HG02973 (cell line): ENCODE results near the gene MAX.
A peak's percentile ranks its signal among the peaks of the same experiment; 100 is the strongest.

Source experiments
- ATAC-seq: cut with Tn5 transposase; IDR thresholded peaks from one replicate; pipeline ENCODE4 v1.9.1; 2021; ENCODE audit warnings: moderate library complexity; ENCODE audit not compliant: unreplicated experiment

MAX gene, protein sequence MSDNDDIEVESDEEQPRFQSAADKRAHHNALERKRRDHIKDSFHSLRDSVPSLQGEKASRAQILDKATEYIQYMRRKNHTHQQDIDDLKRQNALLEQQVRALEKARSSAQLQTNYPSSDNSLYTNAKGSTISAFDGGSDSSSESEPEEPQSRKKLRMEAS

DNA sequence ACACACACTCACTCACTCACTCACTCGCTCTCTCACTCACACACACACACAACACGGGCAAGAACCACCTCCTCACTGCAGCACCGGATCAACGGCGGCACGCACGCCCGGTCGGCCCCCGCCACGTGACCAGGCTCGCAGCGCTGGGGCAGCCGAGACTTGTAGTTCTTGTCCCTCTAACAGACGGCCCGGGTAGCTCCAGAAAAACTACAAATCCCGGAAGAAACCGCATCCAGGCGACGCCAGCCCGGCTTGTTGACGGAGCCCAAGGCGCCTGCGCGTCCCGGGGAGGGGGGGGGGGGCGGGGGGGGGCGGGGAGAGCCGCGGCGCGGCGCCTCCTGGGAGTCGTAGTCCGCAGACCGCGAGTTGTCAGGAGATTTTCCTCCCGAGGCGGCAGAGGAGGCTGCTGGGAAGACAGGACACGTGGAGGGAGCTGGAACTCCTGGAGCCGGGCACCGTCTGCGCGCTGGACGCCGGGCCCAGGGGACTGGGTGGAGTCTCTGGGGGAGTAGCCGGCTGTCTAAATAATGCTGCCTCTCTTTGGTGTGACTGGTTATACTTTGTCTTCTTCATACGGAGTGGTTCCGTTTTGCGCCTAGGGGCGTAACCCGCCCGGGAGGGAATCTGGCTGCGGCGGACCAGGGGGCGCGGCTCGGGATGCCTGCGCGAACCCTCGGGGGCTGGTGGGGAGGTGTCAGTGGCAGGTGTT, at the start of gene MAX:
TSS of gene MAX (minus strand) at position 77 of the 709 bp plus-strand sequence. CDS start 178 bp downstream, outside the sequence.
- ATAC-seq = peak; percentile 83

DNA sequence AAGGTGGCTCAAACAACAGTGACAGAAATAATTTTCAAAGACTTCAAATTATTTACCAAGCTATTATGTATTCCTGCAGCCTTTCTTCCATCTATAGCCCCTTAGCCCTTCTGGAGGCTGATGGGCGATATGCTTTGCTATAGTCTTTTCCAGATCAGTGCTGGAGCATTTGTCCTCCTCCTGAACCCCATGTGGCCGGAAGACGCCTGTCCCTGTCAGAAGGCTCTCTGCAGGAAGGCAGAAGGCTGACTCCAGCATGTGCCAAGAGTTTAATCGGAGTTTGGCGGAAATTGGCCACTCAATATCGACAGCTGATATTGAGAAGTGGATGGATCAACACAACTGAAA, 49.3 kb upstream of the MAX start:
- ATAC-seq = no peak

DNA sequence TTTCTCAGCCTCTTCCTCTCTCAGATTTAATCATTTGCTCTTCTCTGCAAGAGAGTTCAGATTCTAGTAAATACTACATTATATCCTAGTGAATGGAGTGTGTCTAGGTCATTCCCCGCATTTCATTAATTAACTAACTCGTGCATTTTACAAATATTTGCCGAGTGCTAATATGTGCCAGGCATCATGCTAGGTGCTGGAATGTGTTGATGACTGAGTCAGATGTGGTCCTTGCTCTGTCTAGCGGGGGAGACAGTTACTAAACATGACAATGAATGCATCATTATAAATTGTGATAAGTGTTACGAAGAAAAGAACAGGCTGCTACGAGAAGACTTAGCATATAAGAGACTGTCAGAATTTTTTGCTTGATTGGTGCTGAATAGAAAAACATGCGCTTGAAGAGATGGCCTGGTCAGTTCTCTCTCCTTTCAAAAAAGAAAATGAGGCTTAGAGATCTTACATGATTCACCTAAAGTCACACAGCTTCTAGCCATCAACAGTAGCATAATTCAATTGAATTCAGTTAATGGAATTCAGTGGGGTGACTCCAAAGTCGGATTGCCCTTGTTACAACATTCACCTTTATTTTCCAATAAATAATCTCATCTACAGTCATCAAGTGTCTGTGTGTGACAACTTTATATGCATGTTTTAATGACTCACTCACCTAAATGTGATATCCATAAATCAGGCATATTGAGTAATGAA, 48.7 kb upstream of the MAX start:
- ATAC-seq = no peak

DNA sequence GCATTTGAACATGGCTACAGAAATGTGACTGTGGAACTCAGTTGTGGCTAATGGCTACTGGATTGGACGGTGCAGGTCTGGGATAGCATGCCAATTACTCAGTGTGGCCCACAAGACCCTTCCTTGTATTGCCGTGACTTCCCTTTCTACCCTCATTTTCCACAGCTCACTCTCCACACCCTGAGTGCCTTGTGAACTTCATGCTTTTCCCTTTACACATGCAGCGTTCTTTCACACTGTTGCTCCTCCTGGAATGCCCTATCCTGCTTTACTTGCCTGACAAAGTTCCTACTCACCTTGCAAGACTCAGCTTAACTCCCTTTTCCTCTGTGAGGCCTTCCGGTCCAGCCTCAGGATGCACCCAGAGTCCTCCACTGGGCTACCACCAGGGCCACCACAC, 46.8 kb upstream of the MAX start:
- no peak for ATAC-seq

DNA sequence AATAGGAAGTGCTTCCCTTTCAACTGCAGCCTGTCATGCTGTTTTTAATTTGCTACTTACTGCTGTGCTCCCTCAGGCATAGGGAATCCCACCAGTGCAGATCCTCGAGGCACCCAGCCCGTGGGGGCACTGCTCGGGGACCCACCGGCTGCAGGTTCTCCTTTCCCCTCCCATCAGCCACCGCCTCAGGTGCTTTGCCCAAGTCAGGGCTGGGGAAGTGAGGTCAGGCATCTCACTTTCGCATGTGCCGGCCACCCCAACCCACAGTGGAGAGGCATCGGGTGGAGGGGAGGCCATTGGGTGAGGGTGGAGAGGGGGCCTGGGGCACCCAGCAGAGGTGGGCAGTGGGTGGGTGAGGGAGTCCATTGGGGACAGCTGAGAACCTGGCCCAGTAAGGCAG, 41.9 kb upstream of the MAX start:
- ATAC-seq = no peak

DNA sequence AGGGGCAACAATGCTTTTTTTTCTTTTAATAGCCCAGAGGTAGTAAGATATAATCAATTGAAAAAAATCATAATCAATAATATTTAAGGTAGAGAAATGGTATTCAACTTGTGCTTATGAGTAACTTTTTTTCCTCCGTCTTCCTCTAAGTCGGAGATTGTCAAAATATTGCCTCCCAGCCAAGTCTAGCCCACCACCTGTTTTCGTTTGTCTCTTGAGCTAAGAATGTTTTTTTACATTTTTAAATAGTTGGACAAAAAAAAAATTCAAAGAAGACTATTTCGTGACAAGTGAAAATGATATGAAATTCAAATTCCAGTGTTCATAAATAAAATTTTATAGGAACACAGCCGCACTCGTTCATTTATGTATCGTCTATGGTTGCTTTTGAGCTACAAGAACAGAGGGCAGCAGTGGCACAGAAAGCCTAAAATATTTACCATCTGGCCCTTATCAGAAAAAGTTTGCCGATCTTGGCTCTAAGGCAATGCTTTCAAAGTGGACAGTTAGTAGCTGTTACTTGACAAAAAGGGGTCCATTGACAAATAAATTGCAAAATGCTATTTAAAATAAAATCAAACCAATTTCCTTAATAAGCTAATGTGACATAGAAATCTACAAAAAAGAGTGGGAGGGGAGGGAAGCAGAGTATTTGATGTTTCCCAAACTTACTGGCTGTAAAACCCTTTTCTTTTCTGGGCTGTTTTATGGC, 40.8 kb upstream of the MAX start:
- no peak for ATAC-seq

DNA sequence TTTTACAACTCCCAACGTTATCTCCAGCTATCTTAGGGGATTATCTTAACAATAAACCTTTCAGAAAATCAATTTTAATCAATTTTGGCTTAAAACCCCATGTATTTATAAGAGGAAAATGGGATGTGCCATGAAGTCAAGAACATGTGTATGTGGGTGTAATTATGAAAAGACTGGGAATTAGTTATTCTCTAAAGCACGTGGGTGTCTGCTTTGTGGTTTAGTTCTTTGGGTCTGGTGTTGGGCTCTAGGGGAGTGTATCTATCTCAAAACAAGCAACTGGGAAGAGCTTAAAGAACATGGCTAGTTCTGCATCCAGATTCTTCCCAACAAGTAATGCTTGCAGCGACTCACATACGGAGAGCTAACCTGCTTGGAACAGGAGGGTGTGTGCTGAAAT, 40.1 kb upstream of the MAX start:
- no peak for ATAC-seq

DNA sequence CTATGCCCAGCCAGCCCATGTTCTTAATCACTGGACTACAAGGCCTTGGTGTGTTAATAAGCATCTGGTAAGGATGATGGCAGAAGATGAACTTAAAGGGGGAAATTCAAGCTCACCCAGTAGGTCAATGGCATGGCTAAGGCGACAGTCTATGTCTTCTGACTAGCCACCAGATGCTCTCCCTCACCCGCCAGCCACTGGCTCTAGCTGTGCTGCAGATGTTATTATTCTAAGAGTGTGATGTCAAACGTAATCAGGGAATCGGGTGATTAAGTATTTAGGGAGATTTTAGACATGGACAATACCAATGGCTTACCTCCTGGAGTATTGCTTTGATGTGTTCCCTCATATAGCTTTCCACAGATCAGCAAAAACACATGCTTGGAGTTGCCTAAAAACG, 39.2 kb upstream of the MAX start:
- ATAC-seq = no peak

DNA sequence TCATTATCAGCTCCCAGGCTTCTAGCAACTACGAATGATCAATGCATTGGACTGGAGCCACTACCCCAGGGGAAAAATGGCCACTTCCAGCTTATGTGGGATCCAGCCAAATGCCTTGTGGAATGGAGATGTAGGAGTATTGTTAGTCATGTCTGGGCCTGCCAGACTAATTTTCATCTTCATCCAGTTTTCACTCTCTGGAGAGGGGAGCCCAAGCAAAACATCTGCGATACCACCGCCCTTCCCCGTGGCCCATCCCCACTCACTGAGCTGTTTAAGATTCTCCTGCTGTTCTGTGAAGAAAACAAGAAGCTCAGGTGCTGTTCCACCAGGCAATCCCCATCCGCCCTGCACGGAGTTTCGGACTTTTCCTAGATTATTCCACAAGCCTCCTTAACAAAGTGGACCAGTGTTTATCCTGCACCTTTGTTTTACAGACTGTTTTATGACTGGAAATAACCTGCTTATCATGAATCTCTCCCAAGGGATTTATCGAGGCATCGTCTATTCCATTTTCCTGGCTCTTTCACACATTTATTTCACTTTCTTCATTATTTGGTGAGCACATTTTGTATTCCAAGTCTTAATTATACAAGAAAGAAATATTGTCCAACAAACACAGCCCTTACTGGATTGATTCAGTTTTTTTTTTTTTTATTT, 35.5 kb upstream of the MAX start:
- ATAC-seq = no peak

DNA sequence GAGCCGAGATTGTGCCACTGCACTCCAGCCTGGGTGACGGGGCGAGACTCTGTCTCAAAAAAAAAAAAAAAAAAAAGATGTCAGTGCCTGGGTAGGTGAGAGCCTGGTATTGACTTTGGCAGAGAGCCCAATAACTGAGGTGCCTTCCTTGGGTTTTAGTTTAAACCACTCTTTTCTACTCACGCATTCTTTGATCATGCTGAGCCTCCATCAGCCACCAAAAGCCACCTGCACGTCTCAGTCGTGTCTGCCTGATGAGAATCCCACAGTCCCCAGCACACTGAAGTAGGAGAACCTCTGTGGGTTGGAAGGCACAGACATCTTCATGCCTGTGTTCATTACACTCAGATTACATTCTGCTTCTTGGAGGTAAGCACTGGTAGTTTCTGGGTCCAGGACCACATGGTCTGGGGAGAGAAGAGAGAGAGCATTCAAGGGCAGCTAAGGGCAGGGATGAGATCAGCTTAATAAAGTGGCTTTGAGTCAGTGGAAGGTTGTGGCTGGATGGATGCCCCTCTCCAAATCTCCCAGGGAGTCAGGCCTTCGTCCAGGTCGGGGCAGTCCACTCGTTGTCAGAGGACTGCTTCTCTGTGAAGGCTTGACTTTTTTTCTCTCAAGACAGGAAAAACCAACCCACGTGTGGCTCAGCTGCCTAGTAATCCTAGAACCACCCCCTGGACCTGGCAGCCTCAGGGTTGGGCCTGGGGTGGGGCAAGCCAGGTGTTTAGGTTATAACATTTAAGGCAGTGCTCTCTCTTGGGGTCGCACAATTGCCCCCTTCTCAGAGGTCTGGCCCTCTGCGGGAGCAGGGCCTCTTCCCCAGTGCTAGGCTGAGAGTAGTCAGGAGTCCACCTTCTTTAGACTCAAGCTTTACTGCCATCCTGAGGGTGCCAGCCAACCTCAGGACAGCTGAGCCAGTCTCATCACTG, 32.6 kb upstream of the MAX start:
- ATAC-seq = no peak

DNA sequence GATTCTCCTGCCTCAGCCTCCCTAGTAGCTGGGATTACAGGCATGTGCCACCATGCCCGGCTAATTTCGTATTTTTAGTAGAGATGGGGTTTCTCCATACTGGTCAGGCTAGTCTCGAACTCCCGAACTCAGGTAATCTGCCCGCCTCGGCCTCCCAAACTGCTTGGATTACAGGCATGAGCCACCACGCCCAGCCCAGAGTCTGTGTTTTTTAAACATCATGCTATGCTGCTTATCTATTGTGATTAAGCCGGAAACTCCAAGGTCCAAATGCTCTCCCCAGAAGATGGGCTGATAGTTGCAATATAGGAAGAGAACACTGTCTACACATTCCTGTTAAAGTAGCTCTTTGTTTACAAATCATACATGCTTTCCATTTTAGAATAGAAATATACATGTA, 30.5 kb upstream of the MAX start:
- ATAC-seq = no peak

DNA sequence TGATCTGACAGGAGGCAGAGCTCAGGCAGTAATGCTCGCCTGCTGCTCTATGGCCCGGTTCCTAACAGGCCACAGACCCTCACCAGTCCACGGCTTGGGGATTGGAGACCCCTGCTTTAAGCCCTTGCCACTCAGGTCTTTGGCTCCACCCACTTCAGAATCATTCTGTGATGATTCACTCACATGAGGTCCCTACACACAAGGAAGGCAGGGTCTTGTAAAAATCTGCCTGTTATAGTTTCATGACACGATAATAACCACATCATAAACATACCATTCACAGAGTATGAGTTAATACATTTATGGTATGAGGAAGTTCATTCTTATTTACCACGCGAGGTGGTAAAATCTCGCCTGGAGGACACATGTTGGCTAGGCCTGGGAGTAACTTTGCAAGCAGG, 29.0 kb upstream of the MAX start:
- no peak for ATAC-seq

DNA sequence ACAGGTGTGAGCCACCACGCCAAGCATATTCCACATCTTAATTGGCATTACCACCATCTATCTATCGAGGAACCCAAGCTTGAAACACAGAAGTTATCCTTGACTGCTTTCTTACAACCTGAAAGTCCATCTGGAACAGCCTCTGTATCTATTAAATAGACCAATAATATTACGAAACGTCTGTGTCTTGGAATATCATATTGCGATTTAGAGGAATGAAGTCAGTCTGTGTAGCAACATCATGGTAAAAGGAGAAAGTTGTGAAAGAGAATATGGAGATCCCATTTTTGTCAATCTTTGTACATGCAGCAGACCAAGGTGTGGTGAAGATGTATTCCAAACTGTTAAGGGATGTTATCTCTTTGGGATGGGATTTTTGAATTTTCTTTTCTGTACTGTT, 25.8 kb upstream of the MAX start:
- no peak for ATAC-seq

DNA sequence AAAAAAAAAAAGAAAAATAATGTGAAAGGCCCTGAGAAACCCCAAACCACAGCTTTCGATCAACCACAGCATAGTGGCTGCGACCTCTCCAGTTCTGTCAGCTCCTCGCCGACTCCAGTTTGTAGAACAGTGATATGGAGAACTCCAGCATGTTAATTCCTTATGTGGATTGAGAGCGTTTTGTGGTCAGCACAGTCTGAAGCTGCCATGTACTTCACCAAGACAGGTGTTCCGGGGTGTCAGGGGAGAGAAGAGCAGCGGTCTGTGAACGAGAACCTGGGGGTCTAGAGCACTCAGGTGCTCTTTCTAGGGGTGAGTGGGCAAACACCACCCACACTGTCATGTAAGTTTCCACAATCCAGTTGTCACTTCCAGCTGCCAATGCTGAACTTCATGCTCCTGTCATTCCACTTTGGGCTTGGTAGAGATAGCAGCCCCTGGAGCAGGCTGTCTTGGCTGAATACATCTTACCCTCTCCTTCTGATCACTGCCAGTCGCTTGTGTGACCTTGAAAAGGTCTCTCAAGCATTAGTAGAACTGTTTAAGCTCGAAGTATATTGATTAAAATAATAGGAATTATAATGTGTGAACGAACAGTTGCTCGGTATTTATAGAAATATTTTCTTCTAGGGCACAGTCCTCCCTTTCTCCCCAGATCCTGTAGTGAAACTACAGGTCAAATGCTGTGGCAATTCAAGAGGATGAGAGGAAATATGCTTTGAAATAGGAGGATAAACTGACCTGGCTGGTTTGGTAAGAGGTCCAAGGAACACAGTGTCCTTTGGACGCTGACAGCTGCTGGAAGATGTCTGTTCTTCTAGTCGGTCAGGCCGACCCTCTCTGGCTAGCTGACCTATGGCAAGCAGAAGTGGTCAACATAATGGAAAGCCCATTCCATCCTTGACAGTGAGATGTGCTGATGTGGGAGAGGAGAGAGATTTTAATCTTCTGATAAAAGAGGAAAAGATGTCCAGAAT, 15.7 kb upstream of the MAX start:
- no peak for ATAC-seq

DNA sequence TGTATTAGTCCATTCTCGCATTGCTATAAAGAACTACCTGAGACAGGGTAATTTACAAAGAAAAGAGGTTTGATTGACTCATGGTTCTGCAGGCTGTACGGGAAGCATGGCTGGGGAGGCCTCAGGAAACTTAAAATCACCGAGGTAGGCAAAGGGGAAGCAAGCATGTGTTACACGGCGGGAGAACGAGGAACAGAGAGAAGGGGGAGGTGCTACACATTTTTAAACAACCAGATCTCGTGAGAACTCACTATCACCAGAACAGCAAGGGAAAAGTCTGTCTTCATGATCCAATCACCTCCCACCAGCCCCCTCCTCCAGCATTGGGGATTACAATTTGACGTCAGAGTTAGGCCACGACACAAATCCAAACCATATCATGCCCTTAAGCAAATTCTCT, 13.3 kb upstream of the MAX start:
- ATAC-seq = no peak

DNA sequence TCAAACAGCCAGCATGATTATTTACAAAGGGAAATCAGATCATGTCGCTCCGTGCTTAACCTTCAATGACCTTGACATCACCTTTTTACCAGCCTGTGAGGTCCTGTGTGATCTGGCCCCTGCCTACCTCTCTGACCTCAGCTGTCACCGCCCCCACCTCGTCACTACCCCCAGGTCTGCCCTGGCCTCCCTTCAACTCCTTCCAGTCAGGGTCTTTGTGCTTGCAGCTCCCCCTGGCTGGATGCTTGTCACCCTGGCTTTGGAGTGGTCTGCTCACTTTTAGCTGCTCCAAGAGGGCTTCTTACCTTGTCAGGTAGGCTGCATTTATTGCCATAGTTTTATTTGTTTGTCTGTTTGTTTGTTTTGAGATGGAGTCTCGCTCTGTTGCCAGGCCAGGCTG, 8.2 kb upstream of the MAX start:
- no peak for ATAC-seq

DNA sequence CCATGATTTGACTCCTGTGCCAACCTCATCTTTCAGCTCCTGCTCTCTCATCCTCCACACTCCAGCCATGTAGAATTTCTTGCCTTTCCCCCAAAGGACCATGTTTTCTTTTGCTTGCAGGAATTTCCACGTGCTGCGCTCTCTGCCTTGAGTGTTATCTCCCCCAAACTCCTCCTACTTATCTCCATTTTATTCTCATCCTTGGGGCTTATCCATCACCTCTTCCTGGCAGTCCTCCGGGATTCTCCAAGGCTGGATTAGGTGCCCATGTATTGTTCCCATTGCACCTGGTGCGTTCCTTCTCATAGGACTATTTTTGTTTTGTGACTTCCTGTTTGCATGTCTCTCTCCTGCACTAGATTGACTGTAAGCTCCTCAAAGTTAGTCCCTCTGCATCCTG, 7.0 kb upstream of the MAX start:
- no peak for ATAC-seq

DNA sequence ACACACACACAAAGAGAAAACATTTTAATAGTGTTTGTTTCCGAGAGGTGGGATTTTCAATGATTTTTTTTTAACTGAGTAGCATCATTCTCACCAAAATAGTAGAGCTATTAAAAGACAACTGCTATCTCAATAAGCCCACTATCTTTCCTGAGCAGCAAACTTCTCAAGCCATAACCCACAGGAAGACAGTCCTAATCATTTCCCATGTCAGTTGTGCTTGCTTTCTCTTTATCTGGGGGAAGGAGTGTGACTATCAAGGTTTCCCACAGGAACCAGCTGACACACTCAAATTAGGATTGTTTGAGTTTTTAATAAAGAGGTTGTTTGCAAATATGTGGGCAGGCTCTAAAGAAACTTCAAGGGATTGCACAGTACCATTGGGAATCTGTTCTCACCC, 4.9 kb upstream of the MAX start:
- no peak for ATAC-seq

DNA sequence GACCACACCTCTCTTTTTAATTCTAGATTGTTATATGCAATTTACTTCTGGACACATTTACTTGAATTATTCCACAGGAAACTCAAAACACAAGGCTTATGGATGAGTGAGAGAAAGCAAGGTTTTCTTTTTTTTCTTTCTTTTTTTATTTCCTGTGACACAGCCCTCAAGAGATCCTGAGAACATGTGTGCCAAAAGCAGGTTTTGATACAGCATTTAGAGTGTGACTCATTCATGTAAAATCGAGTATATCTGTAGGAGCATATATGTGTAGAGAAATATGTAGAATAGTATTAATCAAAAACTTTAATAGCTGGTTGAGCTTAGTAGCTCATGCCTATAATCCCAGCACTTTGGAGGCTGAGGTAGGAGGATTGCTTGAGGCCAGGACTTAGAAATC, 4.4 kb upstream of the MAX start:
- no peak for ATAC-seq
